Midbrain (tissue), 1 donor: ENCODE measurements around the gene PPP2R1B.
A peak's percentile ranks its signal among the peaks of the same experiment; 100 is the strongest.

Experiments used
- DNase-seq: peaks from one replicate; lab custom pipeline; 2025; lab: John Stamatoyannopoulos, UW

Gene PPP2R1B

DNA sequence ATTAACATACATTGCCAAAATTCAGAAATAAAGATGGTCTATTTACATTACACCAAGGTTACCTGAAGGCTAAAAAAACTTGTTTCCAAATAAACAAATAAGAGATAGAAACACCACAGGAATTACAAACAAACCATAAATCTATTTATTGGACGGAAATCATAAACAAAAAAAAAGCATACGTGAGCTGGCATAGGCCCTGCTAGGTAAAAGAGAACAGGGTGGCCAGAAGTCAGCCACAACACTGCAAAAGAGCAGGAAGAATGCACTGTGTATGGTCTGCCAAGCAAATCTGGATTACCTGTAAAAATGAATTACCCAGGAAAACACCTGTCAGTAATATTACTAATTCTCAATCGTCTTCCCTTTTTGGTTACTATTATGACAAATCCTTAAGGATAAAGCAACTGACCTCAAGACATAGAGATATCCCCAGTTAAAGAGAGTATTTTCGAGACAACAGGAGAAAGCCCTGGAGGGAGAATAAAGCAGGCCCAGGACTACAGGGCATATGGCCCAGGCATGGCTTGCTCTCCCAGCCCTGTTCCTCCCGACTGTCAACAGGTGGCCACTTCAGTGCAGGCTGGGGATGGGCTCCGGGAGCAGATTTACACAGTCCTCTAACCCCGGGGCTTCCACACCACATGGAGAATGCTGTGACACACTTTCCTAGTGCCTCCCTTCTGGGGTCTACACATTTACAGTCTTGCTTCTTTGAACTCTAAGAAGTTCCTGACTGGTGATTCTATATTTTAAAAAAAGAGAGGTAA, 18.0 kb downstream of the PPP2R1B start:
- DNase-seq: no peak

GRCh38 chr11:111745719-111746504, 20.3 kb downstream of the PPP2R1B start:
- DNase-seq: no peak

DNA sequence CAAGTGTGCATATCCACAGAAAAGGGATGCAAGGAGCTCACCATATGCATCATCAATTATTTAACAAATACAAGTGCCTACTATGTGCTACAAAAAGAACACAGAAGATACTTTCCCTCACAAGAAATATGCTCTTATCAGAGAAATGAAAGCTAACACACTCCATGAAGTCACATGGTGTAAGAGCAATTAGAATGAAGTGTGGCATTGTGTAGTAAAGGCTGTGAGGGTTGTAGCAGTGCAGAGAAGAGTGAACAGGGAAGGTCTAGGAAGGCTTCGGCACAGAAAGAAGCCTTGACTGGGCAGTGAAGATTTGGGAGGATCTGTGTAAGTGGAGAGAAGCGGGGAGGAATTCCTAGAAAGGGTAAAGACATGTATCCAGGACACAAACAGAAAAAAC, 22.5 kb downstream of the PPP2R1B start:
- no peak for DNase-seq

- no peak for DNase-seq
Observed at GRCh38 chr11:111741751-111742150, 24.4 kb downstream of the PPP2R1B start.

DNA sequence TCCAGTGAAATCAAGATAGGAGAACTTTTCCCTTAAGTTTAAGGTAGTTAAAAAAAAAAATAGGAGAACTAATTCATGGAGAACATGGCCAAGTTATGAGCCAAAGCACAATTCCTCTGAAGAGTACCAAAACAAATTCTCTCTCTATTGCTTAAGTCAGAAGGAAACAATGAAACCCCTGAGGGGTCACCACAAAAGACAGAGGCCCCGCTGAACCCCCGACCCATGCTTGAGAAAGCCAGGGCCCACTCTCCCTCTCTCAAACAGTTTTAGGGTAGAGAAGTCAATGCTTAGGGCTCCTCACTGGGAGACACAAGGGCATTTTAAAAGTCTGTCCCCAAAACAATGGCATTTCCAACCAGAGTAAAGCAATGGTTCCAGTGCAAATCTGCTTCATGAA, 26.9 kb downstream of the PPP2R1B start:
- no peak for DNase-seq

DNA sequence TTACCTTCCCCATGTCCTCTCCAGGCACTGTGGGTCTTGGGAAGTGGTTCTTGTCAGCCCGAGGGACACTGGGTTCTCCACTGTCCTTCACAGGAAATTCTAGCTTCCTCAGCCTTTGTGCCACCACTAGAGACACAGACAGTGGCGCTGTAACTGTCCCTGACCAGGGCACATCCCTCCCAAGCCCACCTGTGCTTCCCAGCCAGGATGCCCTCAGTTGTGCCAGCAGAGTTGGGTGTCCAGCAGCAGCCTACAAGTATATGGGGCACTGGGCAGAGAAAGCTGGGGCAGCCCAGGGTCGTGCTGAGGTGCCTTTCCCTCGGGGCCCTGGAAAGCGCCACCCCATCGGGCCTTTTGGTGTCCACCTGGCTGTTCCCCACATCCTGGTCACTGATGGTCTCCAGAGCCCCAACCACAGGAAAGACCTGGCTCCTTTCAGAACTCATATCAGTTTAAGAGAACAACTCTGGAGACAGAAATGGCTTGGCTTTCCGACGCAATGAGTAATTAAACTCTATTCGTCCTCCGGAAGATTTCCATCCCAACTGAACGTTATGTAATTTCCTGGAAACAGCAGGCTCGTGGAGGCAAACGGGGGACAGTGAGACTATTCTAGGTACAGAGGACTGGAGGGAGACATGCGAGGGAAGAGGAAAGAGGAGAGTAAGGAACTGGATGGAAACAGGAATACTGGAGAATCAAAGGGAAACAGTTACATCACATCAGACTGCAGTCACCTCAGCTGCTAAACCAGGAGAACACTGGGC, 28.6 kb downstream of the PPP2R1B start:
- no peak for DNase-seq

- peak; percentile 46 for DNase-seq
Observed at GRCh38 chr11:111736621-111737443, 29.4 kb downstream of the PPP2R1B start.

GRCh38 chr11:111736181-111736590, 30.0 kb downstream of the PPP2R1B start:
- no peak for DNase-seq

GRCh38 chr11:111735262-111736116, 30.7 kb downstream of the PPP2R1B start:
- DNase-seq: peak; percentile 94

- DNase-seq: no peak
Observed at GRCh38 chr11:111734954-111735261, 31.3 kb downstream of the PPP2R1B start.

- peak; percentile 30 for DNase-seq
Observed at GRCh38 chr11:111734101-111734953, 31.9 kb downstream of the PPP2R1B start.

DNA sequence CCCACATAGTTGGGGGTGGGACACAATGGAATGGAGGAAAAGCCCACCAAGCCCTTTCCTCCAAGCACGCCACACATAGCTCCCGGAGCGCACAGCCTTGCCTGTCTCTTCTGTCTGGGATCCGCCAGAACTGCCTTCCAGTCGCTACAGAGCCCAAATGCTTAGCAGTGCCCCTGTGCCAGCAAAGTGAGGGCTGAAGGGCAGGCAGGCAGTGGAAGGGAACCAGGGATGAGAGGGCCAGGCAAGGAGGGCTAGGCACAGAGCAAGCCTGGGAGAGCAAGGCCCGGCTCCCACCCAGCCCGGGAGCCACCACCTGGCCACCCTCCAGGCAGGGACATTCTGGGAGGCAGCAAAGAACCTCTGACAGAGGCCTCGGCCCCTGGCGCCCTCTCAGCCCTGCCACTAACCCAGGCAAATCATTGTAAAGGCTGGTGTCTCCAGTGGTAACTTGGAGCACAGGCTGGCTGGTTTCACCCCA, 32.5 kb downstream of the PPP2R1B start:
- no peak for DNase-seq

DNA sequence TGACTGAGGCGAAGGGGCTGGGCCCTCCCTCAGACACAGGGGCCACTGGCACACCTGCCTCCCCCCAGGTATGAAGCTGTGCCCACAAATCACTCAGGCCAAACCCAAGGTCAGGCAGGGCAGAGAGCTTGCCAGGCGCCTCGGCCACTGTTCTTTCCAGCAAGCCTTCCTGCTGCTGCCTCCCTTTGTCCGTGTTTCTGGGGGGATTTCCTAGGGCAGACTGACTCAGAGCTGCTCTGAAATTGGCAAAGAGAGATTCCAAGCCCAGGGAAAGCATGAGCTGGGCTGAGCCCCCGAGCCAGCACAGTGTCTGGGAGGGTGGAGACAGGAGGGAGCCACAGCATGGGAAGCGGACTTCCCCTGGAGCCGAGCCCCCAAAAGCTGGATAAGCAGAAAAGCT, 33.2 kb downstream of the PPP2R1B start:
- DNase-seq: no peak

DNA sequence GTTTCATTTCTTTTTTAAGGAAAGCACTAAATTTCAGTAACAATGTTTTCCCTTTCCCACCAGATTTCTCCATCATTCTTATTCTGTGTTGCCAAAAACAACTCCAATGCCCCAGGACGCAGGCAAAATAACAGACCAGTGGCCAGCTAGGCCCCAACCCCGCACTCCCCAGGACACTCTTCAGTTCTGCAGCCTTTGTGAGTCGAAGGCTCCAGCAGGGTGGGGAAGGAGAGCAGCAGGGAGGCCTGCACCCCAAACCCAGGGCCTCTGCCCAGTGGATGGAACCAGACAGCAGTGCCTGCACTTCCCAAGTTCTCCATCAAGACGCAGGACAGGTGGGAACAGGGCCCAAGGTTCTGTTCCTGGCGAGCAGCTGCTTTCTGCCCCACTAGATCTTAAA, 34.4 kb downstream of the PPP2R1B start:
- no peak for DNase-seq

DNA sequence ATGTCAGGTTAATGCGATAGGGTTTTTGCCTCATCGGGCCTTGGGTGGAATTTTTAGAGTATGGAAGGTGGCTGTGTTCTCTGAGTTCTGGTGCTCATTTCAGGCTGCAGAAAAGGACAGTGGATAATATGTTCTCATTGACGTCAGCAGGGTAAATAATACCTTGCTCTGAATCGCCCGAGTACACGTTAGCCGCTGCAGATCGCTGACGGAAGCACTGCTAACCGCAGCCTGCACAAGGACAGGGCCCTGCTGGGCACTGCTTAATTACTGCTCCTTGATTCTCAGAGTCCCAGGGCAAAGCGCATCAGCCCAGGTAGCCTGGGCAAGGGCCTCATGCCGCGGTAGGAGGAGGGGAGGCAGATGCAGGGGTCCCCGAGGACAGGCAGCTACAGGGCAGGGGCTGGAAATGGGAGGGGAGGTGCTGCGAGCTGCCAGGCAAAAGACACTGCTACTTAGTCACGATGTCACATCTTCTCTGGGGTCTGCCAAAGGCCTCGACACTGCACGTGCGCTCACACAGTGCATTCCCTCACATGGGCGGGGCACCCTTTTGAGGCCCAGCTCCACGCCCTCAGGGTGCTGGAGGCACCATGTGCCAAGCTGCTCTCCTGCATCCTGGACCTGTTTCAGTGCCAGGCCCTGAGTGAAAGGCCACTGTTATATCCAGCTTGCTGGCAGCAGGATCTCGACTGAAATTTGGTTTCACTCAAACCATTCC, 35.2 kb downstream of the PPP2R1B start:
- DNase-seq: no peak

GRCh38 chr11:111729831-111730311, 36.3 kb downstream of the PPP2R1B start:
- DNase-seq: no peak

DNA sequence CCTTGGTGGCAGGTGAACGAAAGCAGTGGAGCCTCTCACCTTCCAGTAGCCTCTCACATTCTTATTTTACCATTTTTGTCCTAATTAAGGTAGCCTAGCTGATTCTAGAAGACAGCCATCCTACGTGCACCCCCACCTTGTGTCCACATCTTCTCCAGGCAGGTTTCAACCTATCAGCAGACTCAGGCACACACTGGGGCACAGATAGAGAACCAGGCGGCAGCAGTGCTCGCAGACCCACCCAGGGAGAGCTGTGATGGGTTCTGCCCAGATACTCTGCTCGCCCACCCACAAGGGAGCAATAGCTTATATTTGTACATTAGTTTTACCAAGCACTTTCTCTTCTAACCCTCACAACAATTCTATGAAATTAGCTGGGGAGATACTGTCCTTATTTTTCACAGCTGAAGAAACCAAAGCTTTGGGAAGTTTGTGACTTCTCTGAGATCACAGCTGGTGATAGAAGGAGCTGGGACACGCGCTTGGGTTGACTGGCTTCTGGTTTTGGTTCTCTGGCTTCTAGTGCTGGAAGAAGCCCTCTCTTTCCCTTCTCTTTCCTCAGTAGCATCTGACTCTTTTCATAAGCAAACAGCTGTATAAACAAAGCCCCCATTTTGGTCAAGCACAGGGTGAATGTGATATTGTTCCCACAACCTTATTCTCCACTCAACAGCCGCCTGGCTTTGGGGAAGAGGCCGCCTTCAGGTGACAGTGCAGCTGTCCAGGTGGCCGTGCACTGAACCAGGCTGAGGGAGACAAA, 36.9 kb downstream of the PPP2R1B start:
- peak; percentile 24 for DNase-seq

- no peak for DNase-seq
Observed at GRCh38 chr11:111727431-111727830, 38.8 kb downstream of the PPP2R1B start.
